GM12878 (cell line): ENCODE data around the gene DMD. TPM values are rescaled to one million over a fixed set of nuclear protein-coding genes. Genes with fewer than 3 reads are reported as not detected.

Experiments used
- CEBPZ ChIP-seq: fragments of 150-350 bp; IDR thresholded peaks from 2 replicates; pipeline ENCODE4 v1.6.1; 2016; ENCODE audit warnings: low read depth, low read length
- MAX ChIP-seq: IDR thresholded peaks from 2 replicates; pipeline ENCODE4 v1.6.1; 2012; ENCODE audit warnings: low read depth, low read length, improper control_type of control experiment
- PKNOX1 ChIP-seq: fragments of 450-650 bp; IDR thresholded peaks from 2 replicates; pipeline ENCODE4 v1.6.1; 2016; ENCODE audit warnings: mild to moderate bottlenecking
- ZBTB11 ChIP-seq: fragments of 450-650 bp; formaldehyde crosslinking; IDR thresholded peaks from 2 replicates; pipeline ENCODE4 v1.5.0; 2022; ENCODE audit warnings: mild to moderate bottlenecking, missing genetic modification characterization
- ZBTB40 ChIP-seq: fragments of 450-650 bp; IDR thresholded peaks from 2 replicates; pipeline ENCODE4 v1.6.1; 2016; ENCODE audit warnings: mild to moderate bottlenecking, moderate library complexity, borderline replicate concordance
- polyA plus RNA-seq, 11 experiments: library from polyadenylated mRNA; depleted of rRNA in 4 of 11; unstranded in 6 of 11; stranded (reverse) in 5 of 11; fragments of >200 nt; fragmentation: Nextera tagmentation in 4 of 11; fragmentation: Illumina TruSeq in 1 of 11; extraction: Ambion mirVana in 4 of 11; extraction: Trizol in 1 of 11; gene quantifications; 1 replicate in 1 of 11; 2 replicates in 10 of 11; pipeline versions ENCODE4 v1.2.1 to v1.2.3, GENCODE V29; 2011 to 2016; ENCODE audit warnings: inconsistent platforms in 2 of 11, missing spikeins in 2 of 11, low read depth in 1 of 11
- total RNA-seq, 4 experiments: library from RNA; depleted of rRNA in 3 of 4; stranded (reverse); fragments of >200 nt in 3 of 4; fragmentation: Illumina TruSeq in 1 of 4; extraction: Trizol in 1 of 4; gene quantifications; 2 replicates each; pipeline versions ENCODE4 v1.2.1 to v1.2.3, GENCODE V29; 2013 to 2021

The DMD gene
- total and polyA plus RNA-seq, 10 of the 15 experiments (the other 5 are each of a cell fraction or from before 2014, with no cell fraction given): 1.4 to 24.3 (median 4.3) TPM

GRCh38 chrX:31633349-31633748 lies 1578.0 kb downstream of the DMD start (continued):
- TF ChIP-seq ZBTB40 (no peak), MAX (no peak), CEBPZ (no peak), PKNOX1 (no peak), ZBTB11 (CRISPR knock-in tag) (no peak)
